Ishikawa (cell line): ENCODE data around the gene GGCX.
A peak's percentile ranks its signal among the peaks of the same experiment; 100 is the strongest.

Experiments used
- CREB1 ChIP-seq: IDR thresholded peaks from 2 replicates; pipeline ENCODE4 v1.6.1; 2012; ENCODE audit warnings: low read depth
- EP300 ChIP-seq: IDR thresholded peaks from 2 replicates; pipeline ENCODE4 v1.6.1; 2012; ENCODE audit warnings: borderline replicate concordance
- RAD21 ChIP-seq: IDR thresholded peaks from 2 replicates; pipeline ENCODE4 v1.6.1; 2012; ENCODE audit warnings: low read depth
- TAF1 ChIP-seq: IDR thresholded peaks from 2 replicates; pipeline ENCODE4 v1.6.1; 2012; ENCODE audit warnings: low read depth, mild to moderate bottlenecking
- TF ChIP-seq, protein P1 (sequence below): IDR thresholded peaks from 2 replicates; pipeline ENCODE4 v1.6.1; 2012

- no peak for TF ChIP-seq CREB1
- TF ChIP-seq TAF1: no peak
- TF ChIP-seq, protein P1, sequence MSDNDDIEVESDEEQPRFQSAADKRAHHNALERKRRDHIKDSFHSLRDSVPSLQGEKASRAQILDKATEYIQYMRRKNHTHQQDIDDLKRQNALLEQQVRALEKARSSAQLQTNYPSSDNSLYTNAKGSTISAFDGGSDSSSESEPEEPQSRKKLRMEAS: peak; percentile 80
- no peak; the same call in 1 of the 2 replicates for TF ChIP-seq RAD21
- TF ChIP-seq EP300: 0 out of 2 replicates have a peak, but pooled peaks have one; percentile 40
Measured at GRCh38 chr2:85504778-85505261, 56.5 kb downstream of the GGCX start.
